Suprapubic skin (tissue), 4 donors: ENCODE measurements around the gene LDB2. TPM values are rescaled to one million over a fixed set of nuclear protein-coding genes. Genes with fewer than 3 reads are reported as not detected.

ENCODE experiments used
- DNase-seq, 2 donors: peaks; one replicate each; pipeline ENCODE4 v3.0.0-alpha.2; 2019; ENCODE audit warnings: low spot score in 2 of 2
- H3K27ac ChIP-seq: fragments of 200-600 bp; sonication (generic); one replicate; pipeline ENCODE4 v1.5.1; 2019
- H3K27me3 ChIP-seq: fragments of 200-600 bp; sonication (generic); one replicate; pipeline ENCODE4 v1.5.1; 2019
- H3K36me3 ChIP-seq: fragments of 200-600 bp; sonication (generic); one replicate; pipeline ENCODE4 v1.5.1; 2019
- H3K4me1 ChIP-seq: fragments of 200-600 bp; sonication (generic); one replicate; pipeline ENCODE4 v1.5.1; 2019
- H3K4me3 ChIP-seq: fragments of 200-600 bp; sonication (generic); one replicate; pipeline ENCODE4 v1.5.1; 2019; ENCODE audit warnings: mild to moderate bottlenecking
- H3K9me3 ChIP-seq: fragments of 200-600 bp; sonication (generic); one replicate; pipeline ENCODE4 v1.5.1; 2019
- CTCF ChIP-seq, 2 donors: fragments of 200-600 bp in 1 of 2; fragments of 450-650 bp in 1 of 2; sonication (generic) in 1 of 2; IDR thresholded peaks; one replicate each; pipeline ENCODE4 v1.5.1; 2016 to 2019; ENCODE audit warnings: antibody characterized with exemption in 2 of 2, mild to moderate bottlenecking in 1 of 2, moderate library complexity in 1 of 2
- EP300 ChIP-seq: sonication (generic); formaldehyde crosslinking; IDR thresholded peaks from one replicate; pipeline ENCODE4 v1.6.1; 2017; ENCODE audit warnings: antibody characterized with exemption
- POLR2A ChIP-seq, 2 donors: fragments of 450-650 bp; IDR thresholded peaks; one replicate each; pipeline ENCODE4 v1.6.1; 2017; ENCODE audit warnings: antibody characterized with exemption in 2 of 2, mild to moderate bottlenecking in 2 of 2, moderate library complexity in 2 of 2
- POLR2AphosphoS5 ChIP-seq, 3 donors: sonication (generic); formaldehyde crosslinking; IDR thresholded peaks; one replicate each; pipeline ENCODE4 v1.6.1; 2017; ENCODE audit warnings: antibody characterized with exemption in 3 of 3
- WGBS: methylation state at CpG from one replicate; pipeline ENCODE4 v1.1.5; 2018; 5-methylcytosine and 5-hydroxymethylcytosine counted together
- total RNA-seq, 4 donors: library from RNA; depleted of rRNA; stranded (reverse); fragments of >200 nt; gene quantifications; one replicate each; pipeline ENCODE4 v1.1.0, GENCODE V29; 2016

The LDB2 gene
- total RNA-seq, 4 donors from 2014 or later = 4.7 to 17.7 (median 9.9) TPM

- no peak overlapping the region for H3K4me3 ChIP-seq
These were observed 33.1 kb downstream of the LDB2 start for GRCh38 chr4:16865209-16865896.

GRCh38 chr4:16864199-16864598, 34.2 kb downstream of the LDB2 start:
- WGBS = 34% methylated on average over 2 of the region's 2 CpGs
- no peak for DNase-seq
- Histone ChIP-seq H3K9me3 (no peaks in the 10 kb centered on the region), H3K27me3 (no peaks in the 10 kb centered on the region), H3K36me3 (no peaks in the 10 kb centered on the region), H3K4me3 (no peak overlapping the region), H3K4me1 (no peaks in the 10 kb centered on the region), H3K27ac (no peak overlapping the region)
- TF ChIP-seq POLR2A (IDR thresholded peaks at IDR 0.05) (no peak), CTCF (IDR thresholded peaks at IDR 0.05) (no peak), EP300 (no peak), POLR2AphosphoS5 (IDR thresholded peaks at IDR 0.05) (no peak)

More at GRCh38 chr4:16865209-16865896, 33.1 kb downstream of the LDB2 start:
- Histone ChIP-seq H3K4me1 (no peaks in the 10 kb centered on the region), H3K27ac (no peak overlapping the region), H3K27me3 (no peaks in the 10 kb centered on the region), H3K9me3 (no peaks in the 10 kb centered on the region), H3K36me3 (no peaks in the 10 kb centered on the region)
- DNase-seq = no peak
- TF ChIP-seq EP300 (no peak), POLR2A (IDR thresholded peaks at IDR 0.05) (no peak), CTCF (IDR thresholded peaks at IDR 0.05) (no peak), POLR2AphosphoS5 (IDR thresholded peaks at IDR 0.05) (no peak)
- 86% methylated on average over 7 of the region's 7 CpGs for WGBS

GRCh38 chr4:16862697-16863096, 35.7 kb downstream of the LDB2 start:
- Histone ChIP-seq H3K9me3 (no peaks in the 10 kb centered on the region), H3K27ac (no peak overlapping the region), H3K4me1 (no peaks in the 10 kb centered on the region), H3K27me3 (no peaks in the 10 kb centered on the region), H3K4me3 (no peak overlapping the region), H3K36me3 (no peaks in the 10 kb centered on the region)
- DNase-seq = no peak
- 67% methylated on average over 11 of the region's 11 CpGs for WGBS
- TF ChIP-seq POLR2A (IDR thresholded peaks at IDR 0.05) (no peak), EP300 (no peak), CTCF (IDR thresholded peaks at IDR 0.05) (no peak)

GRCh38 chr4:16860516-16860915, 37.9 kb downstream of the LDB2 start:
- H3K27ac ChIP-seq = no peak overlapping the region
- H3K36me3 ChIP-seq = no peaks in the 10 kb centered on the region
- DNase-seq = no peak

GRCh38 chr4:16859031-16859430, 39.4 kb downstream of the LDB2 start:
- Histone ChIP-seq H3K4me3 (no peak overlapping the region), H3K36me3 (no peaks in the 10 kb centered on the region), H3K27ac (peak overlapping the region; percentile 34), H3K27me3 (no peaks in the 10 kb centered on the region), H3K4me1 (no peaks in the 10 kb centered on the region), H3K9me3 (no peaks in the 10 kb centered on the region)
- 84% methylated on average over 4 of the region's 4 CpGs for WGBS
- TF ChIP-seq POLR2A (IDR thresholded peaks at IDR 0.05) = no peak
- TF ChIP-seq CTCF (IDR thresholded peaks at IDR 0.05) = no peak
- no peak for TF ChIP-seq POLR2AphosphoS5 (IDR thresholded peaks at IDR 0.05)
- no peak for TF ChIP-seq EP300
- no peak for DNase-seq

More at GRCh38 chr4:16860516-16860915, 37.9 kb downstream of the LDB2 start:
- H3K4me3 ChIP-seq = no peak overlapping the region
- H3K27me3 ChIP-seq = no peaks in the 10 kb centered on the region
- TF ChIP-seq POLR2AphosphoS5 (IDR thresholded peaks at IDR 0.05) (no peak), CTCF (IDR thresholded peaks at IDR 0.05) (no peak), POLR2A (IDR thresholded peaks at IDR 0.05) (no peak), EP300 (no peak)
- H3K9me3 ChIP-seq = no peaks in the 10 kb centered on the region
- H3K4me1 ChIP-seq = no peaks in the 10 kb centered on the region
- 0% methylated on average over 1 of the region's 1 CpG for WGBS
